HepG2 (cell line): ENCODE data around the gene ITIH2. TPM values are rescaled to one million over a fixed set of nuclear protein-coding genes. Genes with fewer than 3 reads are reported as not detected.

Experiments
- ATF1 ChIP-seq: IDR thresholded peaks from 2 replicates; pipeline ENCODE4 v1.6.1; 2016; ENCODE audit warnings: mild to moderate bottlenecking, control low read depth
- GTF3A ChIP-seq: sonication (generic); formaldehyde crosslinking; conservative IDR thresholded peaks from 2 replicates; pipeline ENCODE4 v1.4.0; 2020; ENCODE audit warnings: mild to moderate bottlenecking, missing genetic modification reagents
- HOMEZ ChIP-seq: IDR thresholded peaks from 2 replicates; pipeline ENCODE4 v1.6.1; 2016; ENCODE audit warnings: low read depth
- MYPOP ChIP-seq: sonication (generic); formaldehyde crosslinking; IDR thresholded peaks from 2 replicates; pipeline ENCODE4 v1.8.1; 2023; ENCODE audit warnings: mild to moderate bottlenecking, moderate library complexity, missing genetic modification reagents
- PPARG ChIP-seq: conservative IDR thresholded peaks from 2 replicates; pipeline ENCODE4 v1.6.1; 2016; ENCODE audit warnings: missing biosample characterization, missing genetic modification reagents
- RARG ChIP-seq: sonication (generic); formaldehyde crosslinking; IDR thresholded peaks from 2 replicates; pipeline ENCODE4 v1.4.0; 2020; ENCODE audit warnings: low read depth, mild to moderate bottlenecking, missing genetic modification reagents
- RNF219 ChIP-seq: sonication (generic); formaldehyde crosslinking; IDR thresholded peaks from 2 replicates; pipeline ENCODE4 v1.5.0; 2020; ENCODE audit warnings: mild to moderate bottlenecking, missing genetic modification reagents
- SKI ChIP-seq: fragments of 450-650 bp; IDR thresholded peaks from one replicate; pipeline ENCODE4 v1.6.1; 2018; ENCODE audit warnings: mild to moderate bottlenecking; ENCODE audit not compliant: partially characterized antibody
- SNAPC2 ChIP-seq: sonication (generic); formaldehyde crosslinking; IDR thresholded peaks from 2 replicates; pipeline ENCODE4 v1.8.1; 2022; ENCODE audit warnings: mild to moderate bottlenecking, missing genetic modification reagents
- STAG1 ChIP-seq: sonication (generic); formaldehyde crosslinking; IDR thresholded peaks from 2 replicates; pipeline ENCODE4 v1.4.0; 2020; ENCODE audit warnings: missing genetic modification reagents
- TRAFD1 ChIP-seq: sonication (generic); formaldehyde crosslinking; IDR thresholded peaks from 2 replicates; pipeline ENCODE4 v1.5.1; 2020; ENCODE audit warnings: missing genetic modification reagents, mild to moderate bottlenecking, borderline replicate concordance
- WIZ ChIP-seq: sonication (generic); formaldehyde crosslinking; IDR thresholded peaks from 2 replicates; pipeline ENCODE4 v1.5.1; 2020; ENCODE audit warnings: mild to moderate bottlenecking, missing genetic modification reagents
- ZBTB37 ChIP-seq: sonication (generic); formaldehyde crosslinking; IDR thresholded peaks from 2 replicates; pipeline ENCODE4 v1.4.0; 2020; ENCODE audit warnings: mild to moderate bottlenecking, missing genetic modification reagents
- ZNF235 ChIP-seq: sonication (generic); formaldehyde crosslinking; IDR thresholded peaks from 2 replicates; pipeline ENCODE4 v1.8.1; 2023; ENCODE audit warnings: mild to moderate bottlenecking, missing genetic modification reagents, borderline replicate concordance
- ZNF282 ChIP-seq: fragments of 450-650 bp; IDR thresholded peaks from 2 replicates; pipeline ENCODE4 v1.6.1; 2018; ENCODE audit not compliant: partially characterized antibody
- ZNF33A ChIP-seq: sonication (generic); formaldehyde crosslinking; IDR thresholded peaks from 2 replicates; pipeline ENCODE4 v1.5.1; 2020; ENCODE audit warnings: missing genetic modification reagents, mild to moderate bottlenecking, moderate library complexity, borderline replicate concordance
- ZNF343 ChIP-seq: sonication (generic); formaldehyde crosslinking; IDR thresholded peaks from 2 replicates; pipeline ENCODE4 v1.4.0; 2020; ENCODE audit warnings: mild to moderate bottlenecking, missing genetic modification reagents
- ZNF530 ChIP-seq: sonication (generic); formaldehyde crosslinking; IDR thresholded peaks from 2 replicates; pipeline ENCODE4 v1.5.0; 2020; ENCODE audit warnings: low read depth, mild to moderate bottlenecking, missing genetic modification reagents
- ZNF577 ChIP-seq: sonication (generic); formaldehyde crosslinking; IDR thresholded peaks from 2 replicates; pipeline ENCODE4 v1.4.0; 2020; ENCODE audit warnings: mild to moderate bottlenecking, low read depth, missing genetic modification reagents, borderline replicate concordance
- ZNF660 ChIP-seq: sonication (generic); formaldehyde crosslinking; IDR thresholded peaks from 2 replicates; pipeline ENCODE4 v1.5.1; 2020; ENCODE audit warnings: mild to moderate bottlenecking, low read depth, missing genetic modification reagents, borderline replicate concordance
- ZNF678 ChIP-seq: sonication (generic); formaldehyde crosslinking; IDR thresholded peaks from 2 replicates; pipeline ENCODE4 v1.4.0; 2020; ENCODE audit warnings: mild to moderate bottlenecking, missing genetic modification reagents
- ZNF691 ChIP-seq: sonication (generic); formaldehyde crosslinking; IDR thresholded peaks from 2 replicates; pipeline ENCODE4 v1.4.0; 2020; ENCODE audit warnings: missing genetic modification reagents, low read depth, mild to moderate bottlenecking, borderline replicate concordance
- ZNF713 ChIP-seq: sonication (generic); formaldehyde crosslinking; IDR thresholded peaks from 2 replicates; pipeline ENCODE4 v1.4.0; 2020; ENCODE audit warnings: mild to moderate bottlenecking, missing genetic modification reagents
- polyA plus RNA-seq, 8 experiments: library from polyadenylated mRNA; depleted of rRNA in 3 of 8; stranded (reverse) in 7 of 8; unstranded in 1 of 8; fragments of >200 nt; fragmentation: Illumina TruSeq in 4 of 8; extraction: Trizol in 4 of 8; gene quantifications; 2 replicates each; pipeline versions ENCODE4 v1.2.1 to v1.2.3, GENCODE V29; 2011 to 2016; ENCODE audit warnings: low read depth in 4 of 8, missing spikeins in 1 of 8, mixed read lengths in 1 of 8; ENCODE audit not compliant: insufficient read depth in 1 of 8
- total RNA-seq, 5 experiments: library from RNA; depleted of rRNA; stranded (reverse); fragments of >200 nt; fragmentation: Illumina TruSeq; extraction: Trizol; gene quantifications; 2 replicates each; pipeline ENCODE4 v1.2.3, GENCODE V29; 2016; ENCODE audit warnings: low read depth in 1 of 5

The ITIH2 gene
- total and polyA plus RNA-seq, 2 of the 13 experiments (the other 11 are each of a cell fraction or from before 2014, with no cell fraction given), result 1,197 to 1,427 TPM

- TF ChIP-seq GTF3A (CRISPR knock-in tag) (no peak), ZNF678 (CRISPR knock-in tag) (no peak), SKI (no peak), ZNF282 (no peak), ZNF530 (CRISPR knock-in tag) (no peak), ZNF660 (no peak), MYPOP (no peak), ZNF33A (no peak), ZBTB37 (CRISPR knock-in tag) (no peak), ZNF577 (CRISPR knock-in tag) (no peak), ATF1 (CRISPR knock-in tag) (peak; percentile 36; the same call in 1 of the 2 replicates), SNAPC2 (CRISPR knock-in tag) (no peak), STAG1 (CRISPR knock-in tag) (no peak), ZNF235 (CRISPR knock-in tag) (no peak), RNF219 (no peak), TRAFD1 (CRISPR knock-in tag) (no peak), WIZ (no peak), ZNF343 (CRISPR knock-in tag) (no peak), HOMEZ (CRISPR knock-in tag) (no peak), ZNF691 (CRISPR knock-in tag) (no peak), PPARG (CRISPR knock-in tag) (peak; percentile 44), RARG (CRISPR knock-in tag) (no peak), ZNF713 (CRISPR knock-in tag) (no peak)
Measured at GRCh38 chr10:7703140-7703539, at the start of gene ITIH2 (continued).
